Measurements from ENCODE around the gene COL5A2. TPM values are rescaled to one million over a fixed set of nuclear protein-coding genes. Genes with fewer than 3 reads are reported as not detected.

COL5A2 gene
- total and polyA plus RNA-seq, 10 of the 15 experiments (the other 5 are each of a cell fraction or from before 2014, with no cell fraction given): 0.04 to 0.85 (median 0.39) TPM

DNA sequence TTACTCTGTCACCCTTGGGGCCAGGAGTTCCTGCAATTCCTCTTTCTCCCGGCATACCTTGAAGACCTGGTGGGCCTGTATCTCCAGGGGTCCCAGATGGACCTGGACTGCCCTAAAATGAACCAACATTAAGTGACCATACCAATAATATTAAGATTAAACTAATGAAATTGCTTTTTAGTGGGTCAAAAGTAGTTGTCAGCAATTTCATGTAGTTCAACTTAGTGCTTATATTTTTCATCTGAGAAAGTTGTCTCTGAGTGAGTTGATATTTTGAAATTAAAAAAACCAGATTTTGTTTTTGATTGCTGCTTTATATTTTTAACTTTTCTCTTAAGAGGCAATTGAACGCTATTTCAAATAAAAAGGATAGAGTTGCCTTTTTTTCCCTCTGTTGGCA, 122.2 kb downstream of the COL5A2 start:
- no peak overlapping the region for H2AFZ ChIP-seq (ENCODE audit: control insufficient read depth, low read depth, low read length)
- H4K20me1 ChIP-seq (ENCODE audit: control insufficient read depth, insufficient read depth): no peaks in the 10 kb centered on the region
- WGBS (ENCODE audit: insufficient coverage, insufficient replicate concordance, low lambda C conversion rate, missing lambda C conversion rate): 19% methylated on average over 2 of the region's 2 CpGs
- ATAC-seq: no peak
- H3K27ac ChIP-seq (ENCODE audit: control insufficient read depth, insufficient read depth): no peak overlapping the region
- H3K27me3 ChIP-seq (replicated peaks in 1 of 2; ENCODE audit: control insufficient read depth in 2 of 2, insufficient read depth in 2 of 2, low read length in 1 of 2): no peaks in the 10 kb centered on the region
- no peaks in the 10 kb centered on the region for H3K4me1 ChIP-seq (ENCODE audit: control insufficient read depth, insufficient read depth, low read length)
- H3K79me2 ChIP-seq (ENCODE audit: control insufficient read depth, insufficient read depth, low read length): no peaks in the 10 kb centered on the region
- no peaks in the 10 kb centered on the region for H3K36me3 ChIP-seq (ENCODE audit: control insufficient read depth in 2 of 2, insufficient read depth in 2 of 2, low read length in 1 of 2)
- no peaks in the 10 kb centered on the region for H3K9me3 ChIP-seq (replicated peaks; ENCODE audit: control insufficient read depth, insufficient read depth, low read length)
- ChIA-PET SMC1A (ENCODE audit: uncharacterized antibody, unreplicated experiment) (interaction anchor here (1.3 kb wide), 1 partner anchor 88 kb away, joined by 3 read pairs; no protein-coding TSS in a partner anchor), POLR2A (no interaction called here), CTCF (no interaction called here), RAD21 (ENCODE audit: unreplicated experiment) (no interaction called here)
- H3K4me3 ChIP-seq: no peak overlapping the region
- H3K9ac ChIP-seq (ENCODE audit: control insufficient read depth, insufficient read depth, low read length): no peak overlapping the region
- intact Hi-C loops (cut with micrococcal nuclease; ENCODE audit: unreplicated experiment) (no loop called here), in situ Hi-C loops (cut with MboI) (no loop called here)
- FAIRE-seq: no peak
- BruUV-seq (replicated peaks): no TSS peak
- DNase-seq (ENCODE audit: low read depth, low spot score): no peak
- H3K4me2 ChIP-seq (ENCODE audit: control insufficient read depth, insufficient read depth): no peak overlapping the region
- no peak for TF ChIP-seq MTA3 (IDR thresholded peaks at IDR 0.05; ENCODE audit: borderline replicate concordance, low read length)
- no peak for TF ChIP-seq GABPA (IDR thresholded peaks at IDR 0.05; ENCODE audit: low read depth)
- TF ChIP-seq, protein P1, sequence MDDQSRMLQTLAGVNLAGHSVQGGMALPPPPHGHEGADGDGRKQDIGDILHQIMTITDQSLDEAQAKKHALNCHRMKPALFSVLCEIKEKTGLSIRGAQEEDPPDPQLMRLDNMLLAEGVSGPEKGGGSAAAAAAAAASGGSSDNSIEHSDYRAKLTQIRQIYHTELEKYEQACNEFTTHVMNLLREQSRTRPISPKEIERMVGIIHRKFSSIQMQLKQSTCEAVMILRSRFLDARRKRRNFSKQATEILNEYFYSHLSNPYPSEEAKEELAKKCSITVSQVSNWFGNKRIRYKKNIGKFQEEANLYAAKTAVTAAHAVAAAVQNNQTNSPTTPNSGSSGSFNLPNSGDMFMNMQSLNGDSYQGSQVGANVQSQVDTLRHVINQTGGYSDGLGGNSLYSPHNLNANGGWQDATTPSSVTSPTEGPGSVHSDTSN (IDR thresholded peaks at IDR 0.05; ENCODE audit: insufficient replicate concordance, low read depth, low read length): no peak
- TF ChIP-seq RB1 (IDR thresholded peaks at IDR 0.05; ENCODE audit: borderline replicate concordance): no peak
- no peak for TF ChIP-seq ZNF217 (IDR thresholded peaks at IDR 0.05)
- no peak for TF ChIP-seq IRF3 (IDR thresholded peaks at IDR 0.05)
- TF ChIP-seq ATF3 (IDR thresholded peaks at IDR 0.05; ENCODE audit: borderline replicate concordance, extremely low read depth, low read depth, low read length): no peak
- TF ChIP-seq RELA (IDR thresholded peaks at IDR 0.05; ENCODE audit: borderline replicate concordance, partially characterized antibody): no peak
- no peak for TF ChIP-seq SMC3 (IDR thresholded peaks at IDR 0.05; ENCODE audit: borderline replicate concordance, low read length)
- no peak for TF ChIP-seq ZBTB33 (IDR thresholded peaks at IDR 0.05)
- TF ChIP-seq NBN (IDR thresholded peaks at IDR 0.05): no peak
- TF ChIP-seq ZBTB11 (CRISPR knock-in tag; IDR thresholded peaks at IDR 0.05): no peak
- no peak for TF ChIP-seq TAF1 (IDR thresholded peaks at IDR 0.05; ENCODE audit: borderline replicate concordance, low read depth, low read length)
- TF ChIP-seq ETV6 (conservative IDR thresholded peaks at IDR 0.05 in 1 of 2, IDR thresholded peaks at IDR 0.05 in 1 of 2; ENCODE audit: borderline replicate concordance in 1 of 2, low read depth in 1 of 2): no peak
- no peak for TF ChIP-seq RAD51 (IDR thresholded peaks at IDR 0.05)
- no peak for TF ChIP-seq SIX5 (IDR thresholded peaks at IDR 0.05; ENCODE audit: low read depth, low read length, severe bottlenecking)
- no peak for TF ChIP-seq TCF7 (IDR thresholded peaks at IDR 0.05; ENCODE audit: borderline replicate concordance)
- no peak for TF ChIP-seq ZSCAN29 (IDR thresholded peaks at IDR 0.05)

Measured in GM12878 (cell line).